ENCODE results near the gene DEFB124.

Gene DEFB124

GRCh38 chr20:31425797-31426196 lies 49.1 kb downstream of the DEFB124 start:
- DNase-seq (ENCODE audit: low read depth in 2 of 2): no peak

- DNase-seq (ENCODE audit: low read depth in 2 of 2): no peak
Measured at GRCh38 chr20:31418307-31418706, 56.6 kb downstream of the DEFB124 start.

- DNase-seq (ENCODE audit: low read depth in 2 of 2): no peak
Measured at GRCh38 chr20:31415653-31416052, 59.3 kb downstream of the DEFB124 start.

Measured in stimulated activated CD4-positive, alpha-beta T cell treated with anti-CD3 and anti-CD28 coated beads, Interleukin-1b, Interleukin-23, amount 100 ng/mL, for 1 hour (primary cell).